Esophagus muscularis mucosa (tissue), 4 donors: ENCODE data around the gene IL18R1. TPM values are rescaled to one million over a fixed set of nuclear protein-coding genes. Genes with fewer than 3 reads are reported as not detected.

Experiments used
- DNase-seq: peaks from one replicate; pipeline ENCODE4 v3.0.0-alpha.2; 2017; ENCODE audit errors: extremely low spot score
- H3K27ac ChIP-seq, 4 donors: fragments of 200-600 bp; sonication (generic); replicated peaks in 1 of 4; 1 replicate in 3 of 4; 2 replicates in 1 of 4; pipeline ENCODE4 v1.5.1; 2016 to 2019; ENCODE audit warnings: mild to moderate bottlenecking in 1 of 4
- H3K27me3 ChIP-seq, 4 donors: fragments of 200-600 bp; sonication (generic); one replicate each; pipeline versions ENCODE4 v1.5.1 to v1.6.0; 2016 to 2019
- H3K36me3 ChIP-seq, 4 donors: fragments of 200-600 bp; sonication (generic); one replicate each; pipeline ENCODE4 v1.5.1; 2016 to 2019
- H3K4me1 ChIP-seq, 4 donors: fragments of 200-600 bp; sonication (generic); one replicate each; pipeline ENCODE4 v1.5.1; 2016 to 2019
- H3K4me3 ChIP-seq, 4 donors: fragments of 200-600 bp; sonication (generic); 1 replicate in 2 of 4; 2 replicates in 2 of 4; pipeline ENCODE4 v1.5.1; 2016 to 2019; ENCODE audit warnings: mild to moderate bottlenecking in 4 of 4, moderate library complexity in 1 of 4
- H3K9me3 ChIP-seq, 4 donors: fragments of 200-600 bp; sonication (generic); 1 replicate in 3 of 4; 2 replicates in 1 of 4; pipeline ENCODE4 v1.5.1; 2016 to 2019
- CTCF ChIP-seq, 3 experiments: fragments of 200-600 bp in 2 of 3; fragments of 450-650 bp in 1 of 3; sonication (generic) in 2 of 3; IDR thresholded peaks; one replicate each; pipeline ENCODE4 v1.5.1; 2017 to 2019; ENCODE audit warnings: antibody characterized with exemption in 3 of 3, mild to moderate bottlenecking in 2 of 3, moderate library complexity in 1 of 3
- EP300 ChIP-seq: sonication (generic); formaldehyde crosslinking; IDR thresholded peaks from one replicate; pipeline ENCODE4 v1.6.1; 2017; ENCODE audit warnings: antibody characterized with exemption
- POLR2A ChIP-seq: fragments of 450-650 bp; IDR thresholded peaks from one replicate; pipeline ENCODE4 v1.6.1; 2017; ENCODE audit warnings: antibody characterized with exemption, moderate library complexity, mild to moderate bottlenecking, low read depth
- POLR2AphosphoS5 ChIP-seq, 2 donors: sonication (generic); formaldehyde crosslinking; IDR thresholded peaks; one replicate each; pipeline ENCODE4 v1.6.1; 2017; ENCODE audit warnings: antibody characterized with exemption in 2 of 2
- WGBS: methylation state at CpG from one replicate; pipeline ENCODE4 v1.1.5; 2018; 5-methylcytosine and 5-hydroxymethylcytosine counted together
- intact Hi-C: fragments of 100-400 bp; cut with DNase I; formaldehyde crosslinking; loops from one replicate; pipeline ENCODE4 v1.15.1; 2023
- total RNA-seq, 4 donors: library from RNA; depleted of rRNA; stranded (reverse); fragments of >200 nt; gene quantifications; one replicate each; pipeline versions ENCODE4 v1.1.0 to v1.2.1, GENCODE V29; 2016

The IL18R1 gene
- total RNA-seq, 4 donors from 2014 or later = 2.8 to 11.8 (median 5.2) TPM

DNA sequence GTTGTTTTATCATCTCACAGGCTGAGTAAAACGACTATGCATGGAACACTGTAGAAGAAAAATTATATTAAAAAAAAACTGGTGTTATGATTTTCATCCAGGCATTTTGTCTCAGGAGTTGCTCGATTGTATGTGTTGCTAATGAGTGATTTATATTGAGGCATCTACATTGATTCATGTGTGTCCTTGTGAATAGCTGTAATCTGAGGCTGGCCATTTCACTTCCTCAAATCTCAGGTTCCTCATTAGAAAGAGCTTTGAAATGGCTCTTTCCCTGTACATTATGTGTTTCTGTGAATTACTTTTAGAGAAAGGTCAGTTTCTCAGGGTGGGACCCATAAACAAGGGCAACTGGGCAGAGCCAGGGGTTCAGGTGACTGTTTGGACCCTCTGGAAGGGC lies 2.3 kb downstream of the IL18R1 start:
- Histone ChIP-seq H3K9me3 (no peaks in the 10 kb centered on the region), H3K4me3 (no peak overlapping the region), H3K4me1 (peaks cover 5 to 16% (median 13%) of the 10 kb centered on the region in 4 donors), H3K36me3 (no peaks in the 10 kb centered on the region), H3K27ac (no peak overlapping the region), H3K27me3 (peaks cover 0 to 4% (median 0%) of the 10 kb centered on the region in 4 donors)
- WGBS = 64% methylated on average over 2 of the region's 2 CpGs
- intact Hi-C loops = loop anchor here (10.0 kb wide), 2 partner anchors 103 to 353 kb away; no protein-coding TSS in a partner anchor
- DNase-seq = no peak
- no peak for TF ChIP-seq POLR2AphosphoS5 (IDR thresholded peaks at IDR 0.05)
- TF ChIP-seq EP300 = no peak
- TF ChIP-seq CTCF (IDR thresholded peaks at IDR 0.05) = no peak
- TF ChIP-seq POLR2A = no peak

DNA sequence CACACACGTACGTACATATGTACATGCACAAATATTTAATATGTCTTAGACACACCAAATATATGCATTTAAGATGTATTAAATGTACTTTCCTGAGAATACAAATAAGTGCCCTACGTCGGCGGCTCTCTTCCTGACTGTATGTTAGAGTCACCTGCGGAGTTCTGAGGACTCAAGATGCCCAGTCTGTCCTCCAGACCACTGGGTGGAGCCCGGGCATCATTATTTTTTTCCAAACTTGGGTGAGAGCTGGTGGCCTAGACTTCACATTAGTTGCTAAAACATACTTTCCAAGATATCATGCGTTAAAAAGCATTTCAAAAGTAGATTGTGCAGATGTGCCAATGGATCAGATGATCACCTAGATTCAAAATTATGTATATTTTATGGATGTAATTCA lies 2.9 kb downstream of the IL18R1 start:
- no peak for DNase-seq
- Histone ChIP-seq H3K27me3 (peaks cover 0 to 4% (median 0%) of the 10 kb centered on the region in 4 donors), H3K4me3 (no peak overlapping the region), H3K4me1 (peaks cover 5 to 16% (median 13%) of the 10 kb centered on the region in 4 donors), H3K9me3 (no peaks in the 10 kb centered on the region), H3K36me3 (peaks cover 0 to 5% (median 0%) of the 10 kb centered on the region in 4 donors), H3K27ac (no peak overlapping the region)
- intact Hi-C loops = loop anchor here (10.0 kb wide), 2 partner anchors 104 to 354 kb away; no protein-coding TSS in a partner anchor
- TF ChIP-seq CTCF (IDR thresholded peaks at IDR 0.05) (no peak), POLR2A (no peak), EP300 (no peak), POLR2AphosphoS5 (IDR thresholded peaks at IDR 0.05) (no peak)
- WGBS = 93% methylated on average over 8 of the region's 8 CpGs

DNA sequence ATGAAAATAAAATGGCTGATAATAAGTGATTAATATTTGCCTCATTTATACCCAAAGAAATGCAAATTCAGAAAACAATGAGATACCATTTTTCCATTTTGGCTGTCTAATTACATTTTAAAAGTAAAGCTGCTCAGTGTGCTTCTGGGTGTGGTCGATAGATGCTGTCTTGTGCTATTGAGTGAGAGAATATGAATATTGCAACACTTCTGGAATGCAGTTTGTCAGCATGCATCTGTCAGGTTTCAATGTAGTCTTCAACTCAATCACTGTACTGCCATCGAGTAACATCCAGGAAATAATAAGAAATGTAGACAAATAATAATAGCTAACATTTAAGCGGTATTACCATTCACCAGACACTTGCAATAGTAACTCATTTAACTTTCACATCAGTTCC lies 3.9 kb downstream of the IL18R1 start:
- TF ChIP-seq EP300 (no peak), CTCF (IDR thresholded peaks at IDR 0.05) (no peak), POLR2A (no peak), POLR2AphosphoS5 (IDR thresholded peaks at IDR 0.05) (no peak)
- Histone ChIP-seq H3K27ac (no peak overlapping the region), H3K4me3 (no peak overlapping the region), H3K27me3 (no peaks in the 10 kb centered on the region), H3K9me3 (no peaks in the 10 kb centered on the region), H3K4me1 (peaks cover 5 to 16% (median 13%) of the 10 kb centered on the region in 4 donors), H3K36me3 (peaks cover 0 to 15% (median 0%) of the 10 kb centered on the region in 4 donors)
- no peak for DNase-seq
- 80% methylated on average over 3 of the region's 3 CpGs for WGBS
- intact Hi-C loops = loop anchor here (10.0 kb wide), 2 partner anchors 105 to 355 kb away; no protein-coding TSS in a partner anchor

DNA sequence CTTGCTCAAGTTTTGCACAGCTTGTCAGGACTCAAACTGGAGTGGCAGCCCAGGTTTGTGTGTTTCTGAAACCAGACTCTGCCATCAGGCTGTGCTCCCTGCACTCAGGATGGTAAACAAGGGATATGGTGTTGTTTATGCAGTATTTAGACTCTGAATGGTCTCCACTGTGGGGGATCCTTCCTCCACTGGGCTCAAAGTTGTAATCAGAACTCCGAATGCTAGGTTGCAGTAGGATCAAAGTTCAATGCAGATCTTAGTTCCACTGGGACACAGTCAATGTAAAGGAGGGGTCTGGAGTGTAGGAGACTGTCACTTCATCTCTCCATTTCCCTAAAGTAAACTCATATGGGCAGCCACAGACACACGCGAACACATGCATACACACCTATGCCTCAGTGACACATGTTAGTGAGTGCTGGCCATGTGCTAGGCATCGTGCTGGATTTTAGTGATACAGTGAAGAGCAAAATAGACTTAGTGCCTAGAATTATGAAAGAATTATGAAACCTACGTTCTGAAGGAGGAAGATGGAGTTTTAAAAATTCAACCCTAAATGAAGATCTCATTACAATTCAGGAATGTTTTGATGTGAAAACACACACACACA lies 6.1 kb downstream of the IL18R1 start:
- intact Hi-C loops = no loop called here
- no peak overlapping the region for H3K27ac ChIP-seq

More for the DNA sequence above, 6.1 kb downstream of the IL18R1 start:
- Histone ChIP-seq H3K4me3 (no peak overlapping the region), H3K4me1 (peaks cover 0 to 5% (median 0%) of the 10 kb centered on the region in 4 donors), H3K36me3 (peaks cover 0 to 30% (median 0%) of the 10 kb centered on the region in 4 donors), H3K27me3 (no peaks in the 10 kb centered on the region), H3K9me3 (peaks cover 0 to 15% (median 10%) of the 10 kb centered on the region in 4 donors)
- TF ChIP-seq CTCF (IDR thresholded peaks at IDR 0.05) (no peak), POLR2AphosphoS5 (IDR thresholded peaks at IDR 0.05) (no peak)
- DNase-seq = no peak
- 88% methylated on average over 5 of the region's 5 CpGs for WGBS
